ENCODE measurements around the gene RUBCNL. TPM values are rescaled to one million over a fixed set of nuclear protein-coding genes. Genes with fewer than 3 reads are reported as not detected.
"Not testable (repeated sequence)": the region's sequence is repeated elsewhere in the genome, so short reads cannot be mapped to it uniquely, and the experiment has no call there.

Gene RUBCNL
- total RNA-seq: 1 to 10 TPM in 3 of 4 donors, under 1 TPM in 1; 0.86 to 3.6 (median 1.4) TPM

GRCh38 chr13:46387064-46387851, at the start of gene RUBCNL:
TSS of gene RUBCNL (minus strand) at chr13:46387252. CDS start at chr13:46372475, 14,777 bp downstream.
- Histone ChIP-seq H3K4me1 (peaks cover 5 to 29% (median 21%) of the 10 kb centered on the region in 4 donors), H3K27ac (replicated peaks in 1 of 4) (peak within 1 kb of the TSS in 2 of 4 donors; percentile 27 to 36), H3K27me3 (peaks cover 0 to 39% (median 8%) of the 10 kb centered on the region in 4 donors), H3K36me3 (no peaks in the 10 kb centered on the region), H3K9me3 (no peaks in the 10 kb centered on the region), H3K4me3 (peak within 1 kb of the TSS; percentile 49 to 61 (median 54))
- TF ChIP-seq POLR2AphosphoS5 (IDR thresholded peaks at IDR 0.05) (peak in 1 of 2 donors; percentile 16), POLR2A (IDR thresholded peaks at IDR 0.05; ENCODE audit: low read depth) (no peak)
- TF ChIP-seq, protein P1, sequence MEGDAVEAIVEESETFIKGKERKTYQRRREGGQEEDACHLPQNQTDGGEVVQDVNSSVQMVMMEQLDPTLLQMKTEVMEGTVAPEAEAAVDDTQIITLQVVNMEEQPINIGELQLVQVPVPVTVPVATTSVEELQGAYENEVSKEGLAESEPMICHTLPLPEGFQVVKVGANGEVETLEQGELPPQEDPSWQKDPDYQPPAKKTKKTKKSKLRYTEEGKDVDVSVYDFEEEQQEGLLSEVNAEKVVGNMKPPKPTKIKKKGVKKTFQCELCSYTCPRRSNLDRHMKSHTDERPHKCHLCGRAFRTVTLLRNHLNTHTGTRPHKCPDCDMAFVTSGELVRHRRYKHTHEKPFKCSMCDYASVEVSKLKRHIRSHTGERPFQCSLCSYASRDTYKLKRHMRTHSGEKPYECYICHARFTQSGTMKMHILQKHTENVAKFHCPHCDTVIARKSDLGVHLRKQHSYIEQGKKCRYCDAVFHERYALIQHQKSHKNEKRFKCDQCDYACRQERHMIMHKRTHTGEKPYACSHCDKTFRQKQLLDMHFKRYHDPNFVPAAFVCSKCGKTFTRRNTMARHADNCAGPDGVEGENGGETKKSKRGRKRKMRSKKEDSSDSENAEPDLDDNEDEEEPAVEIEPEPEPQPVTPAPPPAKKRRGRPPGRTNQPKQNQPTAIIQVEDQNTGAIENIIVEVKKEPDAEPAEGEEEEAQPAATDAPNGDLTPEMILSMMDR (IDR thresholded peaks at IDR 0.05): no peak
- intact Hi-C loops (cut with DNase I): no loop called here
- 7% methylated on average over 18 of the region's 70 CpGs for WGBS
- DNase-seq (ENCODE audit: extremely low spot score): no peak

DNA sequence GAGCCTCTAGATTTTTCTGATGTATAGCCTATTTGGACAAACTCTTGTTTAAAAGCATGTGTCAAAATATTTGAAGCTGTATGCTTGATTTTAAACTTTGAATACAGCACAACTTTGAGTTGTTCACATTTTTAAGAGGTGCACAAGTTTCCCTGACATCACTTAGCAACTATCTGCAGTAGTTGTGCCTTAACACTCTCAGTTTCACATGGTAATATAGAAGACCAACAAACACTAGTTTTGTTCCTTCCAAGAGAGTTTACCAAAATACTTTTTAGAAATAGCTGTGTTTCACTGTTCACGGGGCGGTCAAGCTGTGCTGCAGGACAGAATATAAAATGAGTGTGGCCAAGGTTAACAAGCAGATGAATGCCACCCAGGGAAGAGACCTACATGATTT, 42.5 kb upstream of the RUBCNL start:
- DNase-seq (ENCODE audit: extremely low spot score); H3K27me3 ChIP-seq; H3K27ac ChIP-seq (replicated peaks in 1 of 4); H3K4me3 ChIP-seq; H3K9me3 ChIP-seq; intact Hi-C loops (cut with DNase I); H3K36me3 ChIP-seq; H3K4me1 ChIP-seq: not testable (repeated sequence)
- 94% methylated on average over 2 of the region's 2 CpGs for WGBS

DNA sequence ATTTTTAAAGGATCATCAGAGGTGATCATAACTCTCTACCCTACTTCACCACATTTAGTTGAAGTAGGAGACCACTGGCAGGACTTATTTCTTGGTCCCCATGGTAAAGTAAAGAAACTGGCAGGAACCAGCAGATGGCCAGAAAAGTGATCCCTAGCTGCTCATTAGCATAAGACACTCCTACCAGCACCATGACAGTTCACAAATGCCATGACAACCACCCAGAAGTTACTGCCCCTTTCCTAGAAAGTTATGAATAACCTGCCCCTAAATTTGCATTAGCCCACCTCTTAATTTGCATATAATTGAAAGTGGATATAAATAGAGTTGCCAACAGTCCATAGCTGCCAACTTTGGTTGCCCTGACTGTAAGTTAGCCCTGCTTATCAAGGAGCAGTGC, 18.4 kb upstream of the RUBCNL start:
- Histone ChIP-seq H3K4me1 (no peaks in the 10 kb centered on the region), H3K27ac (replicated peaks in 1 of 4) (no peak overlapping the region), H3K27me3 (no peaks in the 10 kb centered on the region), H3K9me3 (no peaks in the 10 kb centered on the region), H3K36me3 (no peaks in the 10 kb centered on the region), H3K4me3 (no peak overlapping the region)
- TF ChIP-seq EP300 (IDR thresholded peaks at IDR 0.05): no peak
- TF ChIP-seq, protein P1 (IDR thresholded peaks at IDR 0.05): no peak
- no peak for TF ChIP-seq POLR2AphosphoS5 (IDR thresholded peaks at IDR 0.05)
- TF ChIP-seq POLR2A (IDR thresholded peaks at IDR 0.05; ENCODE audit: low read depth): no peak
- no peak for DNase-seq (ENCODE audit: extremely low spot score)
- intact Hi-C loops (cut with DNase I): no loop called here

- no peak for DNase-seq (ENCODE audit: extremely low spot score)
- H3K9me3 ChIP-seq: no peaks in the 10 kb centered on the region
- no peaks in the 10 kb centered on the region for H3K27me3 ChIP-seq
- intact Hi-C loops (cut with DNase I): no loop called here
- H3K4me1 ChIP-seq: no peaks in the 10 kb centered on the region
- no peak overlapping the region for H3K27ac ChIP-seq (replicated peaks in 1 of 4)
- no peaks in the 10 kb centered on the region for H3K36me3 ChIP-seq
- WGBS: 86% methylated on average over 1 of the region's 1 CpG
- no peak for TF ChIP-seq POLR2AphosphoS5 (IDR thresholded peaks at IDR 0.05)
- no peak for TF ChIP-seq POLR2A (IDR thresholded peaks at IDR 0.05; ENCODE audit: low read depth)
- TF ChIP-seq EP300 (IDR thresholded peaks at IDR 0.05): no peak
- TF ChIP-seq, protein P1 (IDR thresholded peaks at IDR 0.05): no peak
- H3K4me3 ChIP-seq: no peak overlapping the region
Measured at GRCh38 chr13:46404733-46405100, 17.7 kb upstream of the RUBCNL start.

- Histone ChIP-seq H3K36me3 (no peaks in the 10 kb centered on the region), H3K27ac (replicated peaks in 1 of 4) (no peak overlapping the region), H3K27me3 (no peaks in the 10 kb centered on the region), H3K4me1 (no peaks in the 10 kb centered on the region), H3K4me3 (no peak overlapping the region), H3K9me3 (no peaks in the 10 kb centered on the region)
- DNase-seq (ENCODE audit: extremely low spot score): no peak
- 77% methylated on average over 8 of the region's 8 CpGs for WGBS
- TF ChIP-seq POLR2A (IDR thresholded peaks at IDR 0.05; ENCODE audit: low read depth) (no peak), POLR2AphosphoS5 (IDR thresholded peaks at IDR 0.05) (no peak), EP300 (IDR thresholded peaks at IDR 0.05) (no peak)
- TF ChIP-seq, protein P1 (IDR thresholded peaks at IDR 0.05): no peak
- intact Hi-C loops (cut with DNase I): no loop called here
Measured at GRCh38 chr13:46403851-46404732, 17.0 kb upstream of the RUBCNL start.
